Neural cell (in vitro differentiated cells): ENCODE measurements around the gene CAMSAP3. TPM values are rescaled to one million over a fixed set of nuclear protein-coding genes. Genes with fewer than 3 reads are reported as not detected.

Source experiments
- H2AFZ ChIP-seq: fragments of 200-600, 300-800 bp; sonication (generic), shearing (Covaris generic); 2 replicates; pipeline ENCODE4 v1.6.0; 2014; ENCODE audit warnings: low read depth, mild to moderate bottlenecking, antibody characterized with exemption, low read length, moderate library complexity
- H3F3A ChIP-seq: fragments of 200-600 bp; shearing (Covaris generic); 2 replicates; pipeline ENCODE4 v1.6.1; 2016; ENCODE audit warnings: mild to moderate bottlenecking, moderate library complexity, mixed read lengths, antibody characterized with exemption, low read length; ENCODE audit not compliant: insufficient read depth, poor library complexity, severe bottlenecking
- H3K27ac ChIP-seq: fragments of 200-600, 300-800 bp; sonication (generic), shearing (Covaris generic); 2 replicates; pipeline ENCODE4 v1.5.1; 2014; ENCODE audit warnings: mild to moderate bottlenecking, low read length, moderate library complexity
- H3K27me3 ChIP-seq: fragments of 300-800, 200-600 bp; sonication (generic), shearing (Covaris generic); 2 replicates; pipeline ENCODE4 v1.6.0; 2014; ENCODE audit warnings: mild to moderate bottlenecking, low read depth, low read length, moderate library complexity; ENCODE audit not compliant: insufficient read depth
- H3K36me3 ChIP-seq: fragments of 300-800, 200-600 bp; sonication (generic), shearing (Covaris generic); 2 replicates; pipeline ENCODE4 v1.5.1; 2014; ENCODE audit warnings: mild to moderate bottlenecking, antibody characterized with exemption, low read length, moderate library complexity; ENCODE audit not compliant: insufficient read depth
- H3K4me2 ChIP-seq: fragments of 300-800, 200-600 bp; sonication (generic), shearing (Covaris generic); 2 replicates; pipeline ENCODE4 v1.6.0; 2014; ENCODE audit warnings: mild to moderate bottlenecking, low read length
- H3K4me3 ChIP-seq: fragments of 300-800, 200-600 bp; sonication (generic), shearing (Covaris generic); 2 replicates; pipeline ENCODE4 v1.5.1; 2014; ENCODE audit warnings: mild to moderate bottlenecking, low read length, moderate library complexity
- H3K79me2 ChIP-seq: fragments of 200-600 bp; shearing (Covaris generic); replicated peaks from 2 replicates; pipeline ENCODE4 v1.6.0; 2014; ENCODE audit warnings: mild to moderate bottlenecking, low read length, moderate library complexity; ENCODE audit not compliant: insufficient read depth
- H3K9ac ChIP-seq: fragments of 300-800, 200-600 bp; sonication (generic), shearing (Covaris generic); 2 replicates; pipeline ENCODE4 v1.6.1; 2016; ENCODE audit warnings: mild to moderate bottlenecking, low read length, mixed read lengths
- H3K9me2 ChIP-seq: fragments of 200-600 bp; shearing (Covaris generic); 2 replicates; pipeline ENCODE4 v1.6.1; 2016; ENCODE audit warnings: mild to moderate bottlenecking, low read length, mixed read lengths; ENCODE audit not compliant: insufficient read depth
- H3K9me3 ChIP-seq: fragments of 200-600, 300-800 bp; sonication (generic), shearing (Covaris generic); 2 replicates; pipeline ENCODE4 v1.6.1; 2016; ENCODE audit warnings: mild to moderate bottlenecking, mixed run types, low read length, moderate library complexity, mixed read lengths
- H4K20me1 ChIP-seq: fragments of 200-600 bp; shearing (Covaris generic); 2 replicates; pipeline ENCODE4 v1.6.1; 2016; ENCODE audit warnings: mild to moderate bottlenecking, mixed run types; ENCODE audit not compliant: insufficient read depth
- CTCF ChIP-seq: fragments of 450-650 bp; IDR thresholded peaks from 2 replicates; pipeline ENCODE4 v1.5.1; 2014; ENCODE audit warnings: antibody characterized with exemption, mild to moderate bottlenecking, moderate library complexity; ENCODE audit not compliant: poor library complexity, severe bottlenecking
- EP300 ChIP-seq: fragments of 450-650 bp; conservative IDR thresholded peaks from 2 replicates; pipeline ENCODE4 v1.6.1; 2014; ENCODE audit warnings: antibody characterized with exemption, mild to moderate bottlenecking, moderate library complexity; ENCODE audit not compliant: poor library complexity, severe bottlenecking
- EZH2 ChIP-seq: fragments of 200-600, 300-800 bp; shearing (Covaris generic), sonication (generic); IDR thresholded peaks from 2 replicates; pipeline ENCODE4 v1.6.1; 2014; ENCODE audit warnings: antibody characterized with exemption, low read length, borderline replicate concordance, mild to moderate bottlenecking; ENCODE audit not compliant: insufficient read depth, poor library complexity, severe bottlenecking
- MXI1 ChIP-seq: fragments of 450-650 bp; conservative IDR thresholded peaks from 2 replicates; pipeline ENCODE4 v1.6.1; 2014; ENCODE audit warnings: antibody characterized with exemption, mild to moderate bottlenecking; ENCODE audit not compliant: poor library complexity, severe bottlenecking
- POLR2AphosphoS5 ChIP-seq: IDR thresholded peaks from 2 replicates; pipeline ENCODE4 v1.6.1; 2012
- RAD21 ChIP-seq: fragments of 450-650 bp; conservative IDR thresholded peaks from 2 replicates; pipeline ENCODE4 v1.6.1; 2014; ENCODE audit warnings: antibody characterized with exemption, mild to moderate bottlenecking, moderate library complexity
- REST ChIP-seq: IDR thresholded peaks from 2 replicates; pipeline ENCODE4 v1.6.1; 2012; ENCODE audit warnings: borderline replicate concordance
- SMC3 ChIP-seq: fragments of 450-650 bp; conservative IDR thresholded peaks from 2 replicates; pipeline ENCODE4 v1.6.1; 2014; ENCODE audit warnings: antibody characterized with exemption, mild to moderate bottlenecking, moderate library complexity; ENCODE audit not compliant: poor library complexity
- TAF1 ChIP-seq: IDR thresholded peaks from 2 replicates; pipeline ENCODE4 v1.6.1; 2012; ENCODE audit warnings: low read depth
- polyA plus RNA-seq: library from polyadenylated mRNA; depleted of rRNA; stranded (reverse); fragments of >200 nt; gene quantifications from 2 replicates; pipeline ENCODE4 v1.2.3, GENCODE V29; 2014

CAMSAP3 gene
- polyA plus RNA-seq, 1 donor from 2014 or later = 17.0 TPM

DNA sequence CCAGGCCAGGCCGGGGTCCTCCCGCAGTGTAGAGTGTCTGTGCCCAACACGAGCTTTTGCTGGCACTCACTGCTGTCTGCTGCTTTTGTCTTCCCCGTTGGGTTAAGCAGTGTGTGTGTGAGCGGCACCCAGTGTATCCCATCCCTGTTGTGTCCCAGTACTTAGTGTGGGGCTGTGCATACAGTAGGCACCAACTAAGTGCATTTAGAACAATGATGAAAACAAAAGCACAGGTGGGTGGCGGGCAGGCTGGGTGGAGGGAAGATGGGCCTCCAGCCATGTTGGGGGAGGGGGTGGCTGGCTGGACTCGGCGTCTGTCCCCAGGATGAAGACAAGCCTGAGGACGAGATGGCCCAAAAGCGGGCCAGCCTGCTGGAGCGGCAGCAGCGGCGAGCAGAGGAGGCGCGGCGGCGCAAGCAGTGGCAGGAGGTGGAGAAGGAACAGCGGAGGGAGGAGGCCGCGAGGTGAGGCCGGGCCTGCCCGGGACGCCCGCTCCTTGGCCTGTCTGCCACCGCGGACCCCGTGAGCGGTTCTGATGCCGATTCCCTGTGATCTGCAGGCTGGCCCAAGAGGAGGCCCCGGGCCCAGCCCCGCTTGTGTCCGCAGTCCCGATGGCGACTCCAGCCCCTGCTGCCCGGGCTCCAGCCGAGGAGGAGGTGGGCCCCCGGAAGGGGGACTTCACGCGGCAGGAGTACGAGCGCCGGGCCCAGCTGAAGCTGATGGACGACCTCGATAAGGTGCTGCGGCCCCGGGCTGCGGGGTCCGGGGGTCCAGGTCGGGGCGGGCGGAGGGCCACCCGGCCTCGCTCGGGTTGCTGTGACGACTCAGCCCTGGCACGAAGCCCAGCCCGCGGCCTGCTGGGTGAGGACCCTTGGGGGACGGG lies 19.4 kb downstream of the CAMSAP3 start:
- TF ChIP-seq MXI1 = no peak
- TF ChIP-seq REST = no peak
- no peak for TF ChIP-seq SMC3
- no peak for TF ChIP-seq TAF1
- no peak for TF ChIP-seq RAD21
- no peak for TF ChIP-seq POLR2AphosphoS5
- TF ChIP-seq EZH2 = no peak
- TF ChIP-seq EP300 = no peak
- no peak for TF ChIP-seq CTCF
- Histone ChIP-seq H3F3A (no peaks in the 10 kb centered on the region), H2AFZ (no peak overlapping the region), H3K9ac (no peak overlapping the region), H3K9me3 (no peaks in the 10 kb centered on the region), H4K20me1 (no peaks in the 10 kb centered on the region), H3K27me3 (no peaks in the 10 kb centered on the region), H3K27ac (no peak overlapping the region), H3K4me3 (no peak overlapping the region), H3K79me2 (no peaks in the 10 kb centered on the region), H3K9me2 (no peaks in the 10 kb centered on the region), H3K4me2 (no peak overlapping the region), H3K36me3 (peaks cover 5% of the 10 kb centered on the region)

DNA sequence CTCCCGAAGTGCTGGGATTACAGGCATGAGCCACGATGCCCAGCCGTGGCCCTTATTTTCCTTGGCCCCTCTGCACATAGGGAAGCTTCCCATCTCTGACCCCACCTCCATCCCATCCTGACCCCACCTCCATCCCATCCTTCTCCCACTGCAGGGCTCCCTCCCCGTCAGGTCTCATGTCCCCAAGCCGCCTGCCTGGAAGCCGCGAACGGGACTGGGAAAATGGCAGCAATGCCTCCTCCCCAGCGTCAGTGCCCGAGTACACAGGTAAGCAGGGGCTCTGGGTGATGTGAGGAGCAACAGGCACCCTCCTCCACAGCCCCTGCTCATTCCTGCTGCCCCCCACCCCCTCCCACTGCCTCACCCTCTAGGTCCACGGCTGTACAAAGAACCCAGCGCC lies 21.5 kb downstream of the CAMSAP3 start:
- Histone ChIP-seq H3K27ac (no peak overlapping the region), H3K4me3 (no peak overlapping the region), H4K20me1 (no peaks in the 10 kb centered on the region), H3F3A (no peaks in the 10 kb centered on the region), H3K4me2 (no peak overlapping the region), H3K79me2 (no peaks in the 10 kb centered on the region), H2AFZ (no peak overlapping the region), H3K9me3 (no peaks in the 10 kb centered on the region), H3K27me3 (no peaks in the 10 kb centered on the region), H3K9ac (no peak overlapping the region), H3K9me2 (no peaks in the 10 kb centered on the region), H3K36me3 (peaks cover 2% of the 10 kb centered on the region)
- TF ChIP-seq EP300 (no peak), MXI1 (no peak), REST (no peak)
